CD4-positive, alpha-beta T cell (primary cell): ENCODE data around the gene INSL3. TPM values are rescaled to one million over a fixed set of nuclear protein-coding genes. Genes with fewer than 3 reads are reported as not detected.

ENCODE experiments used
- ATAC-seq: fragments of 200-7000 bp; cut with Tn5 transposase; one replicate; pipeline ENCODE4 v1.10.0; 2022; ENCODE audit warnings: mild to moderate bottlenecking; ENCODE audit not compliant: poor library complexity
- CTCF ChIA-PET: fragments of 350-600 bp; sonication (Branson Sonifier 250); formaldehyde crosslinking; loops from one replicate; lab custom pipeline; 2021; ENCODE audit warnings: antibody characterized with exemption, inconsistent platforms; lab: Charles Lee
- POLR2A ChIA-PET: fragments of 350-600 bp; sonication (Branson Sonifier 250); formaldehyde crosslinking; loops from one replicate; lab custom pipeline; 2021; ENCODE audit warnings: antibody characterized with exemption, inconsistent platforms; lab: Charles Lee
- DNase-seq, 14 experiments: peaks; one replicate each; pipeline ENCODE4 v3.0.0-alpha.2; 2013 to 2020; ENCODE audit warnings: mixed read lengths in 2 of 14
- H3K27ac ChIP-seq, 2 donors: one replicate each; pipeline versions ENCODE4 v1.5.1 to v1.7.0; 2013; ENCODE audit warnings: low read length in 2 of 2, low read depth in 1 of 2, mild to moderate bottlenecking in 1 of 2
- H3K27me3 ChIP-seq, 2 experiments: 1 replicate in 1 of 2; 2 replicates in 1 of 2; pipeline versions ENCODE4 v1.6.1 to v1.7.0; 2013; ENCODE audit warnings: low read length in 2 of 2, control low read depth in 1 of 2, mild to moderate bottlenecking in 1 of 2, moderate library complexity in 1 of 2; ENCODE audit not compliant: insufficient read depth in 2 of 2, control insufficient read depth in 1 of 2
- H3K36me3 ChIP-seq: one replicate; pipeline ENCODE4 v1.6.1; 2013; ENCODE audit warnings: low read length, control low read depth; ENCODE audit not compliant: insufficient read depth
- H3K4me1 ChIP-seq: one replicate; pipeline ENCODE4 v1.6.1; 2013; ENCODE audit warnings: low read length, control low read depth; ENCODE audit not compliant: insufficient read depth
- H3K4me3 ChIP-seq: one replicate; pipeline ENCODE4 v1.5.1; 2013; ENCODE audit warnings: mild to moderate bottlenecking, low read length, moderate library complexity
- H3K9me3 ChIP-seq, 2 experiments: 1 replicate in 1 of 2; 2 replicates in 1 of 2; pipeline versions ENCODE4 v1.6.1 to v1.7.0; 2013; ENCODE audit warnings: low read length in 2 of 2, mild to moderate bottlenecking in 2 of 2, control low read depth in 1 of 2, moderate library complexity in 1 of 2; ENCODE audit not compliant: control insufficient read depth in 1 of 2, insufficient read depth in 1 of 2
- H3K27ac Mint-ChIP-seq: one replicate; pipeline ENCODE4 v1.8.0; 2020; ENCODE audit warnings: mixed read lengths
- H3K27me3 Mint-ChIP-seq: one replicate; pipeline ENCODE4 v1.8.0; 2021; ENCODE audit warnings: mixed read lengths
- H3K36me3 Mint-ChIP-seq: one replicate; pipeline ENCODE4 v1.8.0; 2021; ENCODE audit warnings: low read depth, mixed read lengths
- H3K4me1 Mint-ChIP-seq: one replicate; pipeline ENCODE4 v1.8.0; 2021; ENCODE audit warnings: low read depth, mixed read lengths
- H3K4me3 Mint-ChIP-seq: one replicate; pipeline ENCODE4 v1.8.0; 2020; ENCODE audit warnings: mild to moderate bottlenecking, mixed read lengths
- H3K9me3 Mint-ChIP-seq: one replicate; pipeline ENCODE4 v1.8.0; 2020; ENCODE audit warnings: mixed read lengths
- intact Hi-C, 2 experiments: fragments of 100-400 bp; cut with DNase I in 1 of 2; cut with micrococcal nuclease in 1 of 2; formaldehyde crosslinking; loops; one replicate each; pipeline versions ENCODE4 v1.15.1 to v1.9.0; 2023 to 2025; cut with DNase I, micrococcal nuclease
- total RNA-seq, 174 experiments: library from RNA in 2 of 174; stranded (reverse) in 2 of 174; gene quantifications; one replicate each; pipeline ENCODE4 v1.2.3 and lab custom pipeline; 2021 to 2026
- TF ChIP-seq, protein P1 (sequence below): fragments of 200-600 bp; IDR thresholded peaks from one replicate; pipeline ENCODE4 v1.8.0; 2022; ENCODE audit warnings: antibody characterized with exemption, mild to moderate bottlenecking

INSL3 gene
- total RNA-seq, 2 experiments from 2014 or later: 7.2 to 7.6 TPM

DNA sequence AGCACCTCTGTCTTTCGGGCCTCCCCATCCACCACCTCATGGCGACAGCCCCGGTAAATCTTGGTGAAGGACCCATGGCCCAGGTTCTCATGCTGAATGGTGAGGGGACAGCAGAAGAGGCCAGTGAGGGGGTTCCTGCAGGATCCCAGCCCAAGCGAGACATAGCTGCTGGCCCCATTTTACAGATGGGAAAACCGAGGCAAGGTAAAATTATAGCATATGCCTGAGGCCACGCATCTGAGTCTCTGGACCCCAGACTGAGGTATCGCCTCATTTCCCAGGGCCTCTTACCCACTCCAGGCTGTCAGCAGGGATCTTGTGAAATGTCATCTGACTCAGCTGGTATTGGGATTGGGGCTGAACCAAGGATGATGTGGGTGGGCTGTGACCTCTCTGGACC, 16.7 kb upstream of the INSL3 start:
- H3K4me3 Mint-ChIP-seq: no peak overlapping the region
- intact Hi-C loops: no loop called here
- POLR2A ChIA-PET: interaction anchor here (1.9 kb wide), 1 partner anchor 10 kb away, joined by 8 read pairs; the partner anchor contains the start of gene JAK3

DNA sequence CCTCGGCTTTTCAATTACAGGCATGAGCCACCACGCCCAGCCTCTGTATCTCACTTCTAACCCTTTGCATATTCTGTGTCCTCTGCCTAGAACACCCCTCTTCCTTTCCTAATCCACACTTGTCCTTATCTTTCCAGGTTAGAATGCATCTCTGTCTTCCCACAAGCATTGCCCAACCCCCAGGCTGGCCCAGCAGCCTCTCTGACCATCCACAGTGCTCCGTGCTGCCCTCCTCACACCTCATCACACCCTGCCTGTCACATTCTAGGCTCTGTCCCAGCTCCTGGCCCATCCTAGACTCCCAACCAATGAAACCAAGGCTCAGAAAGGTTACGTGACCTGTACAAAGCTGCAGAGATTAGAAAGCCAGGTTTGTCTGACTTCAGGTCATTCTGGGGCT, 15.2 kb upstream of the INSL3 start:
- Mint-ChIP-seq H3K4me1 (peaks cover 8% of the 10 kb centered on the region), H3K36me3 (peaks cover 92% of the 10 kb centered on the region), H3K27ac (peak overlapping the region; percentile 54), H3K4me3 (no peak overlapping the region), H3K27me3 (no peaks in the 10 kb centered on the region), H3K9me3 (no peaks in the 10 kb centered on the region)
- intact Hi-C loops: no loop called here
- TF ChIP-seq, protein P1, sequence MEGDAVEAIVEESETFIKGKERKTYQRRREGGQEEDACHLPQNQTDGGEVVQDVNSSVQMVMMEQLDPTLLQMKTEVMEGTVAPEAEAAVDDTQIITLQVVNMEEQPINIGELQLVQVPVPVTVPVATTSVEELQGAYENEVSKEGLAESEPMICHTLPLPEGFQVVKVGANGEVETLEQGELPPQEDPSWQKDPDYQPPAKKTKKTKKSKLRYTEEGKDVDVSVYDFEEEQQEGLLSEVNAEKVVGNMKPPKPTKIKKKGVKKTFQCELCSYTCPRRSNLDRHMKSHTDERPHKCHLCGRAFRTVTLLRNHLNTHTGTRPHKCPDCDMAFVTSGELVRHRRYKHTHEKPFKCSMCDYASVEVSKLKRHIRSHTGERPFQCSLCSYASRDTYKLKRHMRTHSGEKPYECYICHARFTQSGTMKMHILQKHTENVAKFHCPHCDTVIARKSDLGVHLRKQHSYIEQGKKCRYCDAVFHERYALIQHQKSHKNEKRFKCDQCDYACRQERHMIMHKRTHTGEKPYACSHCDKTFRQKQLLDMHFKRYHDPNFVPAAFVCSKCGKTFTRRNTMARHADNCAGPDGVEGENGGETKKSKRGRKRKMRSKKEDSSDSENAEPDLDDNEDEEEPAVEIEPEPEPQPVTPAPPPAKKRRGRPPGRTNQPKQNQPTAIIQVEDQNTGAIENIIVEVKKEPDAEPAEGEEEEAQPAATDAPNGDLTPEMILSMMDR: no peak
- ChIA-PET CTCF (no interaction called here), POLR2A (no interaction called here)
- no peak overlapping the region for H3K27ac ChIP-seq
- DNase-seq: no peak
- no peak overlapping the region for H3K4me3 ChIP-seq
- peaks cover 0 to 5% of the 10 kb centered on the region in 2 experiments for H3K9me3 ChIP-seq
- no peaks in the 10 kb centered on the region for H3K27me3 ChIP-seq
- ATAC-seq: no peak
- H3K36me3 ChIP-seq: peaks cover 96% of the 10 kb centered on the region
- peaks cover 36% of the 10 kb centered on the region for H3K4me1 ChIP-seq

More for the DNA sequence above, 16.7 kb upstream of the INSL3 start:
- Histone ChIP-seq H3K36me3 (peaks cover 96% of the 10 kb centered on the region), H3K4me3 (no peak overlapping the region), H3K9me3 (peaks cover 0 to 3% of the 10 kb centered on the region in 2 experiments), H3K4me1 (peaks cover 44% of the 10 kb centered on the region), H3K27ac (no peak overlapping the region), H3K27me3 (no peaks in the 10 kb centered on the region)
- ATAC-seq (no peak), DNase-seq (no peak)
- peaks cover 89% of the 10 kb centered on the region for H3K36me3 Mint-ChIP-seq
- no peaks in the 10 kb centered on the region for H3K27me3 Mint-ChIP-seq
- peaks cover 8% of the 10 kb centered on the region for H3K4me1 Mint-ChIP-seq
- CTCF ChIA-PET: no interaction called here
- TF ChIP-seq, protein P1: no peak
- H3K9me3 Mint-ChIP-seq: no peaks in the 10 kb centered on the region
- peak overlapping the region; percentile 59 for H3K27ac Mint-ChIP-seq

DNA sequence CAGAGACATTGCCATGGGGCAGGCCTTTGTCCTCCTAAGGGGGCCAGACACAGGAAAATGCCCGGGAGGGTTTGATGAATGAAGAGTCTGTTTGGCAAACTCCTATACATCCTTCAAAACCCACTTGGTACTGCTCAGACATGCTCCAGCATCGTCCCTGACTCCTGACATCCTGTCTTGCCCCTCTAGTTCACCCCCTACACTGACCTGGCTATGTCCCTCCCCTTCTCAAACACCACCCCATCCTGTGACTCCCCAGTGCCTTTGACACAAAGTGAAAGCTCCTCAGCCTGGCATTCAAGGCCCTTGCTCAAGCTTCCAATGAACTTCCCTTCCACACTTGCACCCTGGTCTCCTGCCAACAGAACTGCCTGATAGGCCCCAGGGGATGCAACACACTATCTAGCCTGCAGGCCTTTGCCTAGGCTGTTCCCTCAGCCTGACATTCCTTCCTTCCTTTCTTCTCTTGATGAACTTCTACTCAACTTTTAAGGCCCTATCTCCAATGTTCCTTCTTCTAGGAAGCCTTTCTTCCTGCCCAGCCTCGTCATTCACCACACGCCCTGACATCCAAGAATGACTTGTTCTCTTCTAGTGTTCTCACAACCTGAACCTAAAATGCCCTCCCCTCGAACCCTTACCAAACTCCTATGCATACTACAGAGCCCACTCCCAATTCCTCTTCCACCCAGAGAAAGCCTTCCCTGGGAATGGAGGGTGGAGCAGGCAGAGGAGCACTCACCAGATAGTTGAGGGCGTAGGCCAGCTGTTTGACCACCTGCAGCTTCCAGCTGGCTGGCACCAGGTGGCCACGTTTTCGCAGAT, 14.1 kb upstream of the INSL3 start:
- no peaks in the 10 kb centered on the region for H3K27me3 Mint-ChIP-seq
- H3K27ac Mint-ChIP-seq: peak overlapping the region; percentile 54
- H3K27ac ChIP-seq: peak overlapping the region in 1 of 2 donors; percentile 23
- no peak overlapping the region for H3K4me3 ChIP-seq
- DNase-seq: no peak
- intact Hi-C loops: no loop called here
- H3K27me3 ChIP-seq: no peaks in the 10 kb centered on the region
- H3K36me3 ChIP-seq: peaks cover 94% of the 10 kb centered on the region
- peaks cover 92% of the 10 kb centered on the region for H3K36me3 Mint-ChIP-seq
- ATAC-seq: no peak
- H3K4me3 Mint-ChIP-seq: no peak overlapping the region
- peaks cover 9% of the 10 kb centered on the region for H3K4me1 Mint-ChIP-seq
- ChIA-PET CTCF (interaction anchor here (1.7 to 3.0 kb wide), 2 partner anchors 20 to 24 kb away, joined by 4 to 9 read pairs; partner anchors contain the start of gene RPL18A), POLR2A (interaction anchor here (1.2 to 1.6 kb wide), 4 partner anchors 11 to 32 kb away, joined by 4 to 5 read pairs (median 4); no protein-coding TSS in a partner anchor)
- H3K9me3 ChIP-seq: peaks cover 0 to 11% of the 10 kb centered on the region in 2 experiments
- TF ChIP-seq, protein P1: no peak
- peaks cover 31% of the 10 kb centered on the region for H3K4me1 ChIP-seq
- H3K9me3 Mint-ChIP-seq: no peaks in the 10 kb centered on the region
